COLO829 (cell line): ENCODE data around the gene SCMH1.
"Not testable (repeated sequence)": the region's sequence is repeated elsewhere in the genome, so short reads cannot be mapped to it uniquely, and the experiment has no call there.

Experiments
- DNase-seq: peaks from one replicate; pipeline ENCODE4 v3.0.0; 2012; ENCODE audit warnings: low spot score

SCMH1 gene

DNA sequence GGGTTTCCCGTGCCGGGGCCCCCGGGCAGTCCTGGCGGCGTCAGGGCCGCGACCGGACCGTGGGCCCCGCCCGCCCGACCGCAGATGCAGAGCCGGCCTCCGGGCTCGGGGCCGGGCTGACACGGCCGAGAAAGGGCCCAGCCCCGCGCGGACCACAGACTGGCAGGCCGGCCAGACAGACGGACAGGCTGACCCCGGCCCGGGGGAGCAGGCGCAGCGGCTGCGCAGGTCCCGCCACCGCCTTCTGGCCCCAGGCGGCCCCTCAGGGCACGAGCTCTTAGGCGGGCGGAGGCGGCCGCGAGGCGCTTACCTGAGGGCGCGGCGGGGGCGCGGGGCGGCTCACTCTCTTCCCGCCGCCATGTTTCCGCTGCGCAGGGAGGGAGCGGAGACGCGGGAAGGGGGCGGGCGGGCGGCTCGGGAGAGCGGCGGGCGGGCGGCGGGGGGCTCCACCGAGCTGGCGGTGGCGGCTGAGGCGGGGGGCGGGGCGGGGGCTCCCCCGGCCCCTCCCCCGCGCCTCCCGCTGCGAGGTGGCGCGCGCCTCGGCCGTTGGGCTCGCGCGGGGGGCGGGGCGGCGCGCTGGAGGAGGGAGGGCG lies at the start of gene SCMH1:
TSS of gene SCMH1 (minus strand) at position 558 of the 593 bp plus-strand sequence. CDS start 56,173 bp downstream, outside the sequence.
- no peak for DNase-seq

DNA sequence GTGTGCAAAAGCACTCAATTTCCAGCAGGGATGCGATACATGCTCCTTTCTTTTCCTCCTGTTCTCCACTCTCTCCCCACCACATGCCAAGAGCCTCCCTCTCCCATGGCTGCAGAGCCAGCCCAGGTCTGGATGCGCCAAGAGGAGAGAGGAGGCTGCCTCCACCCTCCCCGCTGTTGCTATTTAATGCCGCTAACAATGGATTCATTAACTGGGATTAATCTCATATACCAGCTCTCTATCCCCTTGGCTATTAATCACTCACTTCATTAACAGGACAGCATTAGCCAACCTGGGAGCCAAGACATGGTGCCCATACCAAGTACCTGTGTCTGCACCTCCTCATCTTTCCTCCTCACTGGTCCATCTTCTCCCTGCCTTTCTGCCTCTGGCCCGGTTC lies 49.1 kb upstream of the SCMH1 start:
- DNase-seq: no peak

- DNase-seq: no peak
Observed at GRCh38 chr1:41289196-41289595, 47.1 kb upstream of the SCMH1 start.

DNA sequence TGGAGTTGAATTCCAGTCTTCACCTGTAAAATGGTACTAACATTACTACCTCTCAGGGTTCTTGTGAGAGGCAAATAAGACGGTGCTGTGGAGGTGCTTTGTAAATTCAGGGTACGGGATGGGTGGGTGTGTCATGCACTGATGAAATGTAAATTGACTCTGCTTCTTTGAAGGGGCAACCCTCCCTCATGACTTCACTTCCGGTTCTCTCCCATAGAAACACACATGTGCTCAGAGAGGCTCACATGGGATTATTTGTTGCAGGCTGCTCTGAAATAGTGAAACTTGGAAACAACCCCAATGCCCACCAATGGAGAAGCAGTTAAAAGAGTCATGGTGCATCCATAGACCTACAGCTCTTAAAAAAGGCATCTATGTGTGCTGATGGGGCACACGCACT lies 44.9 kb upstream of the SCMH1 start:
- no peak for DNase-seq

- DNase-seq: no peak
Observed at GRCh38 chr1:41286486-41286885, 44.4 kb upstream of the SCMH1 start.

- no peak for DNase-seq
Observed at GRCh38 chr1:41285818-41286217, 43.7 kb upstream of the SCMH1 start.

DNA sequence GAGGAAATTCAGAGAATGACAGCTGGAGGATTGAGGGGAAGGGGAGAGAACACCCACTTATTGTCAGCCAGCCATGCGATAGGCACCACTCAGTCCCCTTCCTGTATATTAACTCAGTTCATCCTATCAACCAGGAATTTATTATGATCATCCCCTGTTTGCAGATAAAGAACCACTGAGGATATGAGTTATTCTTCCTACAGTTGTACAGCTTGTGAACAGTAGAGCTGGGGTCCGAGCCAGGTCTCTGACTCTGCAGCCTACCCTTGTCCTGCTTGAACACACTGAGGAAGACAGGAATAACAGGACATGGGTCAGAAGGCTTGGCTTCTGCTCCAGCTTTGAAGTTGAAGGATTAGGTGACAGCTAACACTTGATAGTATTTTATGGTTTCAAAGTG lies 42.0 kb upstream of the SCMH1 start:
- DNase-seq: no peak

DNA sequence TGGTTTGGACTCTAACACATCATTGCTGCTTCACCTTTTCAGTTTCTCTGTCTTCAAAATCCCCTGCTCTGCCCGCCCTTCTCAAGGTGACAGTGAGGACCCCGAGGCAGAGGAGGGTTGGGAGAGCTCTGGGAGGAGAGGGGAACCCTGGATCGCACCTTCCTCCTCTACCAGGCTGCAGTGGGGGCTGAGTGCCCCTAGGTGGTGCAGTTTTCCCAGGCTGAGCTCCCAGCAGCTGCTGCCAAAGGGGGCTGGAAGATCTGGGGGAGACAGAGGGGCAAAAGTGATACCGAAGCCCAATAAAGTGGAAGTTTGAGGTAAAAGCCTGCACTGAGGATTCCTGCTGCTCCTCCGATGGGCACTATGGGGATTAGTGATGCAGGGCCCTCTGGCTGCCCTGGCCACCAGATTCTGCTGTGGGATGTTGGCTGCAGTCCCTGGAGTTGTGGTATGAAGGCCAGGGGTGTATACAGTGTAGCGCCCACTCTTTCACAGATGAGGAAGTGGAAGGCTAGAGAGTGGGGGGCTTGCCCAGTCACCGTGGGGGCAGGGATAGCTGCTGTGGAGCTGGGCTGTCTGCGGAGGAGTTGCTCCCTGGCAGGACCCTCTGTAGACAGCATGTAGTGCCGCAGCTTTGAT lies 40.7 kb upstream of the SCMH1 start:
- peak; percentile 15 for DNase-seq

- no peak for DNase-seq
Observed at GRCh38 chr1:41281334-41281733, 39.2 kb upstream of the SCMH1 start.

DNA sequence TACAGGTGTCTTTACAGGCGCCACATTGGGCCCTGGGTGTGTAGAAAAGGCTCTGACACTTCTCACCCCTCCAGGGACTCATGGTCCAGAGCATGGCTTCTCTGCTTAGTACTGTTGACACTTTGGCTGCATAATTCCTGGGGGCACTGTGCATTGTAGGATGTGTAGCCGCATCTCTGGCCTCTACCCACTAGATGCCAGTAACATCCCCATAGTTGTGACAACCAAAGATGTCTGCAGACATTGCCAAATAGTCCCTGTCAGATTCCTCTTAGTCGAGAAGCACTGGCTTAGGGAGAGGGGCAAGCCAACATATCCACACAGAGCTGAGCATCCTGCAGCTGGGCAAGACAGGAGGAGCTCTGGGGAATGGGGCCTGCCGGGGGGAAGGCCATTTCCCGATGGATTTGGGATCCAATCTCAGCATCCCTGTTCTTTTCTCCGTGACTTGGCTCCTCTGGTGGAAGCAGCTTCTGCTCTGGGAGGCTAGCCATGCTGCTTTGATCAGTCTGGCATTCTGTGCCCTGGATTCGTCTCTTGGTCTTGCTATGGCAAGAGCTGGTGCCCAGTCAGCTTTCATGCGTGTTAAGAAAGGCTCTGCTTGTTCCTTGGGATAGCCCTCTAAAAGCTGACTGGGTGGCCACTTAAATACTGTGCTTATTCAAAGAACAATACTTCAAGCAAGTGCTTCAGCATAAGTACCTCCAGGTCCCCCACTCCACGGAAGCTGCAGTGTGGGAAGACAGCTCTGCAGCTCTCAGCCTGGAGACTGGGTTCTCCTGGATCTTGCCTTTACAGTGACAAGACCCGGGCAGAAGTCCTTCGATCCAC lies 38.3 kb upstream of the SCMH1 start:
- no peak for DNase-seq

- DNase-seq: no peak
Observed at GRCh38 chr1:41278076-41278475, 36.0 kb upstream of the SCMH1 start.

DNA sequence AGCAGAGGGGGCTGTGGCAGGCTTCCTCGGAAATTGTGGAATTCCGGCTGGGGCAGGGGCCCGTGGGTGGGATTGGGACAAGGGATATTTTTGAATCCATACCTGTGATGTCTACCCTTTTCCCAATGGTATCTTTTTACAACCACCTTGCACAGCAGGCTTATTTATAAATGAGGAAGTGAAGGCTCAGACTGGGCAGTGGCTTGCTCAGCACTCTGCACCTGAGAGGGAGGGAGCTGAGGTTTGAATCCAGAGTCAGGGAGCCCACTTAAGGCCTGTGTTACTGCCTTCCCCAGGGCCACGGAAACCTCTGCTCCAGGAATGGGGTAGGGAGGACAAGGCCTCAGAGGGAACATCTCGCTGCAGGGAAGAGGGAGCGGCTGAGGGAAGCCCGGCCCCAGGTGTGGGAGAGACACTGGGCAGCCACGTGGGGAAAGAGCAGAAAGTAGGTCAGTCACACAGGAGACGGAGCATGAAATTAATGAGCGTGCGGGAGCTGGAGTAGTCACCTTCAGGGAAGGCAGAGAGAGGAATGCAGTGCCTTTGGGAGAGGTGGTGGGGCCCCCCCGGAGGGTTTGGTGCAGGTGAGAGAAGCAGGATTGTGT lies 35.4 kb upstream of the SCMH1 start:
- DNase-seq: no peak

DNA sequence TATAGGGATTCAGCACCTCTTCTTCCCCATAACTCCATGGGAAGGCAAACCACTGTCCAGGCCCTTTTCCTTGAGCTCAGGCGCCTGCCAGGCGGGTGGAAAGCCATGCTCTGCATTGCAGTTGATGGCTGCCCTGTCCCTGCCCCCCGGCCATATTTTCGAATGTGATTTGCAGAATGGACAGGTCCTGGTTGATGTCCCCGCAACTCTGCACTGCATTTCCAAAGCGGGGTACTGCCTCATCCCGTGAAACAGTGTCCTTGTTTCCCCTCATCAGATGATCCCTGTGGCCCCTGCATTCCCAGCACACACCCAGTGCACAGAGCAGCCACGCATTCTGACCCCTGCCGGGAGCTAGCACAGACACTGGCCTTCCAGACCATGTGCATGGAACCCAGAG lies 33.7 kb upstream of the SCMH1 start:
- no peak for DNase-seq

DNA sequence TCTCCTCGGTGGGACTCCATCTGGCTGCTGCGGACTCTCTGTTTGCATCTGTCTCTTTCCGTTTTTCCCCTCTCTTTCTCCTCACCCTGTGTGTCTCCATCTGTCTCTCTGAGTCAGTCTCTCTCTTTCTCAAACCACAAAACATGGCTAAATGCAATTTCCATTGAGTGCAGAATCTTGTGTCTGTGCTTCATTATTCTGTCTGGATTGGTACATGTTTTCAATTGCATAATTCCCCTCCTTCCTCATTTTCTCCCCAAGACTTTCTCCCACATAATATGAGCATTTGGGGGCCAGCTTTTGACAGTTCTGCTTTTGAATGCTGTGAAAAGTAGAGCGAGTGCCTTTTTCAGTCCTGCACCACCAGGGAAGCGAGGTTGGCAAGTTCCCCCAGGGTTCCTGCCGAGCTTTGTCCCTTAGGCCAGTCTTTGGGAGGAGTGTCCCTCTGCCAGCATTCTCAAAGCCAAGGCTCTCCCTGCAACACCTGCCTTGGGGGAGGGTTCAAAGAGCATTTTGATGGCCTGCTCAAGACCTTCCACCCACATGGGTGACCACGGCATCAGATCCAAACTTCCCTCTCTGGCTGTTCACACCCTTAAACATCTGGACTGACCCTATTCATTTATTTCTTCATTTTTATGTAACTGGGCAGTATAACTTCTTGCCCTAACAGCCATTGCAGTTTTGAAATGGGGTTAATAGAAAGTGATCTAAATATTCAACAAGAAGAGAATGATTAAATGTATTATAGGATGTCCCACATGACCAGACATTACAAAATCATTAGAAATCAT lies 32.8 kb upstream of the SCMH1 start:
- DNase-seq: no peak

GRCh38 chr1:41272601-41273000 lies 30.5 kb upstream of the SCMH1 start:
- no peak for DNase-seq

DNA sequence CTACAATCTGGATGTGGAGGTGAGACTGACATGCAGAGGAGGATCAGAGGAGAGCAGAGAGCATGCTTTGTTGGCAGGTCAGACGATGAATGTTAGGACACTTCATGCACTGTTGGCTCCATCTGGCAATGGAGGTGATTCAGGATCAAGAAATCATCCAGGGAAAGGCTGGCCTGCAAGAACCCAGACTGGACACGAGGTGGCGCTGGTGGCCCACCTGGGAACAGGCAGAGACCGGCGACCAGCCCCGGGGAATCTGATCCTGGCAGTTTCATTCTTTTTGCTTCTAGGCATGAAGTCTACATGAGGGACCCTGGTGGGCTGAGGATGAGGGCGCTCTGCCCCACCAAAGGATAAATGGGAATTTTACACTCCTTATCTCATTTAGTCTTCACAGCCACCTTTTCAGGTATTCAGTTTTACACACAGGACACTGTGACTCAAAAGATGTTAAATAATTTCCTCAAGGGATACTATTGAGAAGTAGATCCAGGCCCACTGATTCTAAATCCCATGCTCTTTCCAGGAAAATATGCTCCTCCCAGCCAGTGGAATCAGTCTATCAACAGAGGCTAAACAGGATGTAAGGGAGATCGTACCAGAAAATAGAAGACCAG lies 26.2 kb upstream of the SCMH1 start:
- DNase-seq: peak; percentile 81

DNA sequence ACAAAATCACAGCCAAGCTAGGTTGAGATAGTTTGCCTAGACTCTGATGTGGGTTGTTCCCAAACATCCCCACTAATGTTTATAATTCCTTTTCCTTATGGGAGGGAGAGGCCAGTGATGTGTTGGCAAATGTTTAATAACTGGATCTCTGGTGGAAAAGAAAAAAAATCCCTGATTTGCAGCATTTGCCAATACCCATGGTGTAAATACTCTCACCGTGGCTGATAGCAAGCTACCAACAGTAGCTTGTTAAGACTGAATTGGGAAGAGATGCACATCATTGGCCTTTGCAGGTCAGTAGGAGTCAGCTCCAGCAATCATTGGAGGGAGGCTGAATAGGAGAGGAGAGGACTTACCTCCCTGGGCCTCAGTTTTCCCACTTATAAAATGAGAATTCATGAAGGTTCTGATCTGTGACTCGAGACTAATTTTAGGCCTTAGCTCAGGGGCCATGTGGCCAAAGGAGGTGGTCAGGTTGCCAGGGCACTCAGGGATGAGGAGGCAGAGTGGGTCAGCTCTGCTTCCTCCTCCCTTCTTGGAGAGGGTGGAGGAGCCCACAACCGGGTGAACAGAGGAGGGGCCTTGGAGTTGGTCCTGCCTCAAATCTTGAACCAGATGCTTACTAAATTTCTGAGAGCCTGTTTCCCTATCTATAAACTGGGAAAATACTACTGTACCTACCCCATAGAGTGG lies 20.0 kb upstream of the SCMH1 start:
- no peak for DNase-seq

GRCh38 chr1:41260768-41261167 lies 18.7 kb upstream of the SCMH1 start:
- DNase-seq: no peak

- no peak for DNase-seq
Observed at GRCh38 chr1:41259221-41259620, 17.1 kb upstream of the SCMH1 start.

DNA sequence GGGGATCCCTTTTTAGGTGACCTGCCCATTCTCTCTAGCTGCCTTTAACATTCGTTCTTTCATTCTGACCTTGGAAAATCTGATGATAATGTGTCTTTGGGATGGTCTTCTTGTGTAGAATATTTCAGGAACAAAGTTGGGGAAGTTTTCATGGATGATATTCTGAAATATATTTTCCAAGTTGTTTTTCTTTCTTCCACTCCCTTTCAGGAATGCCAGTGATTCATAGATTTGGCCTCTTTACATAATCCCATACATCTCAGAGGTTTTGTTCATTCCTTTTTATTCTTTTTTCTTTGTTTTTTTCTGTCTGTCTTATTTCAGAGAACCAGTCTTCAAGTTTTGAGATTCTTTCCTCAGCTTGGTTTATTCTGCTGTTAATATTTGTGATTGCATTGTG lies 13.9 kb upstream of the SCMH1 start:
- no peak for DNase-seq

DNA sequence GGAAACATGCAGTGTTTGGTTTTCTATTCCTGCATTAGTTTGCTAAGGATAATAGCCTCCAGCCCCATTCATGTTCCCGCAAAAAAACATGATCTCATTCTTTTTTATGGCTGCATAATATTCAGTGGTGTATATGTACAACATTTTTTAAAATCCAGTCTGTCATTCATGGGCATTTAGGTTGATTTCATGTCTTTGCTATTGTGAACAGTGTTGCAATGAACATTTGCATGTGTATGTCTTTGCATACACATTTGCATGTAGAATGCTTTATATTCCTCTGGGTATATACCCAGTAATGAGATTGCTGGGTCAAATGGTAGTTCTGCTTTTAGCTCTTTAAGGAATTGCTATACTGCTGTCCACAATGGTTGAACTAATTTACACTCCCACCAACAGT lies 9.0 kb upstream of the SCMH1 start:
- not testable (repeated sequence) for DNase-seq
